GM13977 (cell line): ENCODE measurements around the gene PCDH15.
"Not testable (repeated sequence)": the region's sequence is repeated elsewhere in the genome, so short reads cannot be mapped to it uniquely, and the experiment has no call there.

Experiments used
- DNase-seq: peaks from one replicate; pipeline ENCODE4 v3.0.0; 2012; ENCODE audit warnings: low spot score
- CTCF ChIP-seq: IDR thresholded peaks from 2 replicates; pipeline ENCODE4 v1.5.1; 2012; ENCODE audit warnings: mild to moderate bottlenecking, control low read depth; ENCODE audit not compliant: insufficient read depth; ENCODE audit errors: extremely low read depth, missing control alignments
- in situ Hi-C: fragments of 300-500 bp; cut with MboI; formaldehyde crosslinking; loops from one replicate; pipeline ENCODE4 v1.12.0; 2022; ENCODE audit warnings: low sequenced_read_pairs, low pct_unique_long_range_greater_than_20kb, mixed read lengths, inconsistent platforms; ENCODE audit not compliant: unreplicated experiment

Gene PCDH15

DNA sequence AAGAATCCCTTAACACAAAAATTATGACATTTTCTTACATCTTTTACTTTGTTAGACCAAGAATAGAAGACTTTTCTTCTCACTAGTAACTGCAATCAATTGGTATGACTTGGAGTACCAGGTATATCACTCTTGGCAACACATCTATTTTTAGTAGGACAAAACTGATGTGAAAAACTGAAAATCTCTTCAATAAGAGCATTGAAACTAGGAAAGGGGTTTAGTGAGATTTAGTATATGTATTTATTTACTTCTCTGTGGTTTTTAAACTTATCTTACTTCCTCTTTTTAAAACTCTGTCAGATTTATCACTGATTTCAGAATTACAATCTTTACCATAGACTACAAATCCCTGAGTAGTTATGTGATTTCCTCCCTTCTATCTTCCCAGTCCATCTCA, 366.2 kb downstream of the PCDH15 start:
- in situ Hi-C loops, result no loop called here
- no peak for TF ChIP-seq CTCF
- DNase-seq, result peak; percentile 1

- TF ChIP-seq CTCF, result no peak
- no peak for DNase-seq
- in situ Hi-C loops, result no loop called here
Measured at GRCh38 chr10:54415483-54415882, 385.5 kb downstream of the PCDH15 start.

- in situ Hi-C loops, result no loop called here
- DNase-seq, result no peak
- peak; percentile 36 for TF ChIP-seq CTCF
Measured at GRCh38 chr10:54402576-54402975, 398.5 kb downstream of the PCDH15 start.

GRCh38 chr10:54396031-54396430, 405.0 kb downstream of the PCDH15 start:
- no peak for TF ChIP-seq CTCF
- no peak for DNase-seq
- in situ Hi-C loops, result no loop called here

- in situ Hi-C loops, DNase-seq: not testable (repeated sequence)
Measured at GRCh38 chr10:54394598-54394997, 406.4 kb downstream of the PCDH15 start.

DNA sequence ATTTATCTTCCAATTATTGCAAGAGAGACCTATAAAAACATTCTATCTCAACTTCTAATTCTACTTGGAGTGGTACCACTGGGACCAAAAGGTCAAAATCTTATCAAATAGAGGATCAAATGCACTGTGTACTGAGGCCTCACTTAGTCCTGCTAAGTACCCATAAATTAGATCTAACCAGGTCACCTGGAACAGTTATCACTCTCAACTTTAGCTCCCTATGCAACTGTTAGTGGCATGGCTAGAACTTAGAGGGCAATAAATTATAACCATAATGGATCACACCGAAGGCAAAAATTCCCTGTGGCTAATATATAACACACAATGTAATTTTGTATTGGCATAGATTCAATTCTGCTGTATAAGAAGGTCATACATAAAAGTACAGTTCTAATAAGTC, 428.9 kb downstream of the PCDH15 start:
- no peak for DNase-seq
- in situ Hi-C loops, result no loop called here
- TF ChIP-seq CTCF, result no peak

GRCh38 chr10:54368984-54369383, 432.0 kb downstream of the PCDH15 start:
- DNase-seq, result no peak
- no peak for TF ChIP-seq CTCF
- in situ Hi-C loops, result no loop called here
